ENCODE results near the gene SOX6. TPM values are rescaled to one million over a fixed set of nuclear protein-coding genes. Genes with fewer than 3 reads are reported as not detected.
"Not testable (repeated sequence)": the region's sequence is repeated elsewhere in the genome, so short reads cannot be mapped to it uniquely, and the experiment has no call there.

Gene SOX6
- total RNA-seq, 2 donors from 2014 or later, result not detected

DNA sequence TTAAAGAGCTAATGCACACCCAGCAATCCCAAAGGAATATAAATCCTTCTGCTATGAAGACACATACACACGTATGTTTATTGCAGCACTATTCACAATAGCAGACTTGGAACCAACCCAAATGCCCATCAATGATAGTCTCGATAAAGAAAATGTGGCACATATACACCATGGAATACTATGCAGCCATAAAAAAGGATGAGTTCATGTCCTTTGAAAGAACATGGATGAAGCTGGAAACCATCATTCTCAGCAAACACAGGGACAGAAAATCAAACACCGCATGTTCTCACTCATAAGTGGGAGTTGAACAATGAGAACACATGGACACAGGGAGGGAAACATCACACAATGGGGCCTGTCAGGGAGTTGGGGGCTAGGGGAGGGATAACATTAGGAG, 19.3 kb upstream of the SOX6 start:
- H3K27ac Mint-ChIP-seq; DNase-seq (ENCODE audit: low spot score in 2 of 2); H3K36me3 Mint-ChIP-seq; ATAC-seq: not testable (repeated sequence)
- peaks cover 13 to 18% of the 10 kb centered on the region in 2 donors for H3K9me3 Mint-ChIP-seq

GRCh38 chr11:16373768-16374167, 17.4 kb upstream of the SOX6 start:
- Mint-ChIP-seq H3K36me3 (no peaks in the 10 kb centered on the region), H3K27ac (no peak overlapping the region), H3K9me3 (peaks cover 18 to 26% of the 10 kb centered on the region in 2 donors)
- DNase-seq (ENCODE audit: low spot score in 2 of 2) (no peak), ATAC-seq (no peak)

DNA sequence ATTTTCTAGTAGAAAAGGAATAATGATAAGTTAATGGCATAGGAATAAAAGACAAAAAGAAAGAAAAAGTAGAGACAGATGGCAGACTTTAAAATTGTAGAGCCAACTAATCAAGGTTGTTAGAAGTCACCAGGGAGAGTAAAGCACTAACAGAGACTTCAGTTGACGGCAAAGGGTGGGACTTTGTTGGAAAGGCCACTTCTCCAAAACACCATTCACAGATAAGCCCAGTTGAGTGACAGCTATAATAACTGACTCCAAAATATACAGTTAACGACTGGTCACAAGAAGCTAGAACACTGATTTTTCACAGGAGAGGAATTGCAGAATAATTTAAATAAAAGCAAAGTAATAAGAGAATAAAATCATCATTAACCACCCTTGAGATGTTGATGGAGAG, 16.0 kb upstream of the SOX6 start:
- Mint-ChIP-seq H3K27ac (no peak overlapping the region), H3K9me3 (peaks cover 18 to 26% of the 10 kb centered on the region in 2 donors), H3K36me3 (no peaks in the 10 kb centered on the region)
- no peak for ATAC-seq
- DNase-seq (ENCODE audit: low spot score in 2 of 2), result no peak

GRCh38 chr11:16367252-16367651, 10.9 kb upstream of the SOX6 start:
- H3K27ac Mint-ChIP-seq, result no peak overlapping the region
- peaks cover 10 to 14% of the 10 kb centered on the region in 2 donors for H3K9me3 Mint-ChIP-seq
- no peak for ATAC-seq
- no peak for DNase-seq (ENCODE audit: low spot score in 2 of 2)
- no peaks in the 10 kb centered on the region for H3K36me3 Mint-ChIP-seq

- H3K9me3 Mint-ChIP-seq, result peaks cover 6 to 8% of the 10 kb centered on the region in 2 donors
- H3K36me3 Mint-ChIP-seq, result no peaks in the 10 kb centered on the region
- no peak overlapping the region for H3K27ac Mint-ChIP-seq
- no peak for DNase-seq (ENCODE audit: low spot score in 2 of 2)
- no peak for ATAC-seq
These were observed 9.4 kb upstream of the SOX6 start for GRCh38 chr11:16365581-16366228.

- DNase-seq (ENCODE audit: low spot score in 2 of 2), result no peak
- ATAC-seq, result no peak
- no peak overlapping the region for H3K27ac Mint-ChIP-seq
- peaks cover 0 to 7% of the 10 kb centered on the region in 2 donors for H3K9me3 Mint-ChIP-seq
- H3K36me3 Mint-ChIP-seq, result no peaks in the 10 kb centered on the region
These were observed 7.9 kb upstream of the SOX6 start for GRCh38 chr11:16364254-16364653.

DNA sequence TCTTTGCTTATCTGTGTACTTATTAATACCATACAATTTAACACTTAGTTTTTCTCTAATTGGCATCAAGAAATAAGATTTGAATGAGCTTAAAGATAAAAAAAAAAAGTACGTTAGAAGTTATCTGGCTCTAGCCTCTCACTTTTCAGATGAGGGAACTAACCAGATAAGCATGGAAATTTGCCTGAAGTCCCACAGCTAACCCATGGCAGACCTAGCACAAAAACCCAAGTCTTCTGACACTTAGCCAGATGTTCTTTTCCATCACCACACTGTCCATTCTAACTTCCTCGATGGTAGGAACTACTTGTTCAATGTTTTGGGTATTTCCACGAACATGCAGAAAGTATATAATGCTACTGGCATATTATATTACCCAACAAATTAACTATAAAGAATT, 7.4 kb upstream of the SOX6 start:
- DNase-seq (ENCODE audit: low spot score in 2 of 2), result no peak
- no peaks in the 10 kb centered on the region for H3K36me3 Mint-ChIP-seq
- no peak overlapping the region for H3K27ac Mint-ChIP-seq
- no peak for ATAC-seq
- peaks cover 4% of the 10 kb centered on the region in 2 donors for H3K9me3 Mint-ChIP-seq

GRCh38 chr11:16361108-16361865, 4.9 kb upstream of the SOX6 start:
- Mint-ChIP-seq H3K9me3 (peaks cover 4% of the 10 kb centered on the region in 2 donors), H3K36me3 (no peaks in the 10 kb centered on the region), H3K27ac (no peak overlapping the region)
- ATAC-seq (no peak), DNase-seq (ENCODE audit: low spot score in 2 of 2) (no peak)

GRCh38 chr11:16359369-16359768, 3.0 kb upstream of the SOX6 start:
- H3K36me3 Mint-ChIP-seq, result no peaks in the 10 kb centered on the region

DNA sequence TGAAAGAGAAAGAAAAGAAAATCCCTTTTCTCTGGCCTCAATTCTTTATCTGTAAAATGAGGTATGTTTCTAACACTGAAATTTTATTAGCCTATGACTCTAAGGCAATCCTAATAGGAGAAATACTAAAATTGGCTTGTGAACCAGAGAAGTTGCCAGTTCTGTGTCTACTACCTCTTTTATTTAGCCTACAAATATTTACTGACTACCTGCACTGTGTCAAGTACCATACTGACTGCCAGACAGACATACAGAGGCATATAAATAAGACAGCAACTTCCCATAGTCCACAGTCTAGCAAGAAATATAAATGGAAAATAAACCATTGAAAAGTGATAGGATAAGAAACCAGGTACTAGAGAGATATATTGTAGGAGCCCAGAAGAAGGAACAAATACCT, 2.4 kb upstream of the SOX6 start:
- ATAC-seq (no peak), DNase-seq (ENCODE audit: low spot score in 2 of 2) (no peak)
- peaks cover 4% of the 10 kb centered on the region in 2 donors for H3K9me3 Mint-ChIP-seq
- H3K27ac Mint-ChIP-seq, result no peak overlapping the region
- no peaks in the 10 kb centered on the region for H3K36me3 Mint-ChIP-seq

More at GRCh38 chr11:16359369-16359768, 3.0 kb upstream of the SOX6 start:
- ATAC-seq, result no peak
- no peak overlapping the region for H3K27ac Mint-ChIP-seq
- peaks cover 4% of the 10 kb centered on the region in 2 donors for H3K9me3 Mint-ChIP-seq
- no peak for DNase-seq (ENCODE audit: low spot score in 2 of 2)

DNA sequence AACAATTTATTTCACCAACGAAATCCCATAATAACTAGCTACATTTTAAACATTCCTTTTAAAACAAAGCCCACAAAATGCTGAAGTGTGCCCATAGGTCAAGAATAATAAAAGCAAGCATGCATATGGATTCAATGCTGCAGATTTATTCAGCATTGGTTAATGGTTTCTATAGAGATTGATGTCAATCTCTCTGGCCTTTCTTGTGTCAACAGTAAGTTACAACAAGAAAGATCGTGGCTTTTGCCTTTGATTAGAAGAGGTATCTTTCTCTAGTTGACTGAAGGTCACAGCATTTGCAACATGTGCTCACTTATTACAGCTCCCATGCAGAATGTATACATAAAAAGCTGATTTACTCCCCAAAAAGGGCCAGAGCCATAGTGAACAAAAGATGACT, 1.4 kb upstream of the SOX6 start:
- Mint-ChIP-seq H3K9me3 (peaks cover 4% of the 10 kb centered on the region in 2 donors), H3K27ac (no peak overlapping the region), H3K36me3 (no peaks in the 10 kb centered on the region)
- no peak for DNase-seq (ENCODE audit: low spot score in 2 of 2)
- ATAC-seq, result no peak

GRCh38 chr11:16356761-16357393, 531 bp upstream of the SOX6 start:
- ATAC-seq (no peak), DNase-seq (ENCODE audit: low spot score in 2 of 2) (no peak)
- H3K27ac Mint-ChIP-seq, result no peak overlapping the region
- no peaks in the 10 kb centered on the region for H3K36me3 Mint-ChIP-seq
- H3K9me3 Mint-ChIP-seq, result peaks cover 4% of the 10 kb centered on the region in 2 donors

GRCh38 chr11:16352707-16353106, 3.6 kb downstream of the SOX6 start:
- Mint-ChIP-seq H3K27ac (no peak overlapping the region), H3K9me3 (peaks cover 0 to 5% of the 10 kb centered on the region in 2 donors), H3K36me3 (no peaks in the 10 kb centered on the region)
- ATAC-seq, result no peak
- DNase-seq (ENCODE audit: low spot score in 2 of 2), result no peak

- peaks cover 5% of the 10 kb centered on the region in 2 donors for H3K9me3 Mint-ChIP-seq
- no peak overlapping the region for H3K27ac Mint-ChIP-seq
- no peaks in the 10 kb centered on the region for H3K36me3 Mint-ChIP-seq
- DNase-seq (ENCODE audit: low spot score in 2 of 2), result no peak
- ATAC-seq, result no peak
These were observed 6.2 kb downstream of the SOX6 start for GRCh38 chr11:16350125-16350524.

DNA sequence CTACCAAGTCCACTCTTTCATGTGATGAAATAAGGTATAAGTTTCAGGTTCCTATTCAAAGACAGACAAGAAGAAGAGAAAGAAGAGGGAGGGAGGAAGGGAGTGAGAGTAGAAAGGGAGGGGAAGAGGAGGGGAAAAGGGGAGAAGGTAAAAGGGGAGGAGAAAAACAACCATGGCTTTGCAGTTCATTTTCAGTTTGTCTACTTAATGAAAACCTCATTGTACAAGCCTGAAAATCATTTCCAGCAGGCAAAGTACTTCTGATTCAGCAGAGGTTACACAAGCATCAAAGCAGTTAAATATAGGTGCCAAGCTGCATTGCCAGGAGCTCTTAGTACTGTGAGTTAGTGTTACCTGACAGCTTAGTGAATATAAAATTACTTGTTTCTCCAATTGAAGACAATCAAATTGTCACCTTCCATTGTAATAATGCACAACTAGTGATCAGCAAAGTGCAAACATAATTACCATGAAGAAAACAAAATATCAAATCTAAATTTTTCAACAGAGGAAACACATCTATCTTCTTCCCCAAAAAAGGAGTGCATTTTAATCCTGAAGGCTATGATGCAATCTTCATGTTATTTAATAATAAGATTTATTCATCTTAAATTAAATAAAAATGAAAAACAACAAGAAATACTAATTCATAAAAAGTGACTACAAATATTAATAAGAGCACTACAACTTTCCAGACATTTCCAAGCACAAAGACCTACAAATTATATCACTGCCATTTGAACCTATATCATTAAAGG, 8.2 kb downstream of the SOX6 start:
- Mint-ChIP-seq H3K27ac (no peak overlapping the region), H3K9me3 (peaks cover 5% of the 10 kb centered on the region in 2 donors), H3K36me3 (no peaks in the 10 kb centered on the region)
- ATAC-seq (no peak), DNase-seq (ENCODE audit: low spot score in 2 of 2) (no peak)

- ATAC-seq (no peak), DNase-seq (ENCODE audit: low spot score in 2 of 2) (no peak)
- Mint-ChIP-seq H3K36me3 (no peaks in the 10 kb centered on the region), H3K27ac (no peak overlapping the region), H3K9me3 (peaks cover 5% of the 10 kb centered on the region in 2 donors)
These were observed 9.4 kb downstream of the SOX6 start for GRCh38 chr11:16346975-16347374.

DNA sequence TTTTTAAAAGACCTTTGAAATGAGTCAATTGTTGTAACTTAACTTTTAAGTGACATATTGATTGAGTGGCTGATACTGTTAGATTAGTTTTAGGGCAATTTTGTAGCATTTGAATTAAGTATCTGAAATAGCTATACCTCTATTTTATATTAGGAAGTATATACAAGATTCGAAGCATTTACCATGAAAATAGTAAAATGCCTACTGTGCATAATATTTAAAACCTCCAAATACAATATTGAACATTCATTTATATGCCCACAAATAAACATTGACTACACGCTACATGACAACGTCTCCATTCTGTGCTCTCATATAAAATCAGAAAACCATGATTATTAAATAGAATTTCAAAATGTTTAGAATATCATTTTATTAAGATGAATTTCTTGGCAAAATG, 14.5 kb downstream of the SOX6 start:
- no peak for DNase-seq (ENCODE audit: low spot score in 2 of 2)
- peaks cover 1 to 6% of the 10 kb centered on the region in 2 donors for H3K9me3 Mint-ChIP-seq
- H3K36me3 Mint-ChIP-seq, result no peaks in the 10 kb centered on the region
- H3K27ac Mint-ChIP-seq, result no peak overlapping the region
- ATAC-seq, result no peak

Measured in activated naive CD4-positive, alpha-beta T cell treated with anti-CD3 and anti-CD28 coated beads, Interleukin-2, amount 50 U/mL, for 72 hours (primary cell).